A549 (cell line): ENCODE data around the gene MAGEA2B. TPM values are rescaled to one million over a fixed set of nuclear protein-coding genes. Genes with fewer than 3 reads are reported as not detected.
"Not testable (repeated sequence)": the region's sequence is repeated elsewhere in the genome, so short reads cannot be mapped to it uniquely, and the experiment has no call there.

Experiments used
- ATAC-seq, 2 experiments: fragments of 200-7000 bp in 1 of 2; fragments of >200 bp in 1 of 2; cut with Nextera tagmentation in 1 of 2; cut with Tn5 transposase in 1 of 2; 3 replicates each; pipeline versions ENCODE4 v1.8.0 to v1.9.1; 2018 to 2020; ENCODE audit warnings: mild to moderate bottlenecking in 1 of 2, moderate library complexity in 1 of 2
- CTCF ChIA-PET: fragments of 300-600 bp; sonication (Branson Sonifier 250); formaldehyde crosslinking; extraction: SDS; loops from one replicate; lab custom pipeline; 2021; ENCODE audit warnings: antibody characterized with exemption, inconsistent platforms; lab: Yijun Ruan, JAX
- POLR2A ChIA-PET: fragments of 350-600 bp; formaldehyde crosslinking; extraction: SDS; loops from one replicate; lab custom pipeline; 2021; ENCODE audit warnings: antibody characterized with exemption, inconsistent platforms; lab: Yijun Ruan, JAX
- DNase-seq, 2 experiments: peaks; one replicate each; pipeline versions ENCODE4 v3.0.0 to v3.0.0-alpha.2; 2011 to 2016; ENCODE audit warnings: low read depth in 1 of 2, low spot score in 1 of 2
- FAIRE-seq: peaks from 2 replicates; lab custom pipeline; 2011; peaks lifted over from hg19 to GRCh38; lab: Jason Lieb, UNC
- H3K27ac ChIP-seq, 2 experiments: fragments of >200 bp; sonication (Bioruptor Twin); formaldehyde crosslinking; 3 replicates each; pipeline ENCODE4 v1.5.1; 2016 to 2017
- H3K4me1 ChIP-seq: fragments of >200 bp; sonication (Bioruptor Twin); formaldehyde crosslinking; 3 replicates; pipeline ENCODE4 v1.6.1; 2016
- H3K4me2 ChIP-seq: fragments of >200 bp; sonication (Bioruptor Twin); formaldehyde crosslinking; 3 replicates; pipeline ENCODE4 v1.6.1; 2016
- H3K4me3 ChIP-seq: fragments of >200 bp; sonication (Bioruptor Twin); formaldehyde crosslinking; 3 replicates; pipeline ENCODE4 v1.5.1; 2016
- H3K9me3 ChIP-seq: fragments of >200 bp; sonication (Bioruptor Twin); formaldehyde crosslinking; 3 replicates; pipeline ENCODE4 v1.6.1; 2016
- CBX2 ChIP-seq: fragments of 200-600 bp; sonication (generic); IDR thresholded peaks from 2 replicates; pipeline ENCODE4 v1.6.1; 2016; ENCODE audit warnings: low read depth, mild to moderate bottlenecking, borderline replicate concordance
- HES2 ChIP-seq: fragments of >200 bp; sonication (Bioruptor Twin); formaldehyde crosslinking; IDR thresholded peaks from 2 replicates; pipeline ENCODE4 v1.6.1; 2016
- JUN ChIP-seq, 2 experiments: fragments of >200 bp; sonication (Bioruptor Twin); formaldehyde crosslinking; IDR thresholded peaks; 2 replicates in 1 of 2; 3 replicates in 1 of 2; pipeline ENCODE4 v1.6.1; 2016 to 2017
- RARB ChIP-seq: fragments of 250-450 bp; sonication (Bioruptor Pico); IDR thresholded peaks from 2 replicates; pipeline ENCODE4 v1.8.0; 2021; ENCODE audit warnings: mild to moderate bottlenecking, moderate library complexity
- REST ChIP-seq: fragments of 200-600 bp; sonication (generic); IDR thresholded peaks from 2 replicates; pipeline ENCODE4 v1.6.1; 2016; ENCODE audit warnings: antibody characterized with exemption, mild to moderate bottlenecking, moderate library complexity
- whole genome bisulfite sequencing: methylation state at CpG from one replicate; pipeline ENCODE4 v1.1.6; 2017; ENCODE audit errors: missing lambda C conversion rate; 5-methylcytosine and 5-hydroxymethylcytosine counted together
- polyA minus RNA-seq: library from RNA; depleted of rRNA, polyadenylated mRNA; stranded (reverse); fragments of >200 nt; gene quantifications from 2 replicates; pipeline ENCODE4 v1.2.3, GENCODE V29; 2011; rRNA and poly(A)+ RNA removed
- polyA plus RNA-seq, 4 experiments: library from polyadenylated mRNA; depleted of rRNA in 3 of 4; stranded (reverse); fragments of >200 nt; fragmentation: RNase III in 1 of 4; extraction: RNeasy Plus Mini Kit Qiagen cat#74134 plus additional on column Dnase treatment in 1 of 4; gene quantifications; 2 replicates in 3 of 4; 3 replicates in 1 of 4; pipeline ENCODE4 v1.2.3, GENCODE V29; 2011 to 2017

Gene MAGEA2B
- polyA plus RNA-seq (2011; rRNA removed) = 0.08 TPM in 1 of 2 replicates, not detected in the other
- 0.13 TPM in 1 of 2 replicates, not detected in the other for polyA plus RNA-seq (2012; cell fraction: cytosol; rRNA removed)
- 0.34 TPM in 1 of 2 replicates, not detected in the other for polyA plus RNA-seq (2012; cell fraction: nucleus; rRNA removed)
- not detected in 3 replicates for polyA plus RNA-seq (2017; fragmentation: RNase III; extraction: RNeasy Plus Mini Kit Qiagen cat#74134 plus additional on column Dnase treatment)
- 0.58 TPM in 1 of 2 replicates, not detected in the other for polyA minus RNA-seq

GRCh38 chrX:152713815-152714787 is at the start of gene MAGEA2B:
Gene MAGEA2B, plus strand, starts transcription at chrX:152714628. Its CDS starts 2,479 bp downstream, at chrX:152717107.
- ATAC-seq, H3K4me2 ChIP-seq, FAIRE-seq, H3K9me3 ChIP-seq, POLR2A ChIA-PET, H3K4me3 ChIP-seq, CTCF ChIA-PET, H3K4me1 ChIP-seq, H3K27ac ChIP-seq, DNase-seq: not testable (repeated sequence)
- no CpG with 5 or more reads among the region's 35 CpGs for WGBS

GRCh38 chrX:152674135-152674534 is 40.3 kb upstream of the MAGEA2B start:
- 50% methylated on average over 2 of the region's 2 CpGs for WGBS
- Histone ChIP-seq H3K27ac (no peak overlapping the region), H3K9me3 (no peaks in the 10 kb centered on the region)
- TF ChIP-seq REST (no peak), JUN (IDR thresholded peaks at IDR 0.05) (no peak), CBX2 (no peak), HES2 (no peak), RARB (no peak)
- TF ChIP-seq, all 56 proteins: peak for 0
- no peak for DNase-seq
- Histone ChIP-seq H3K4me1 (no peaks in the 10 kb centered on the region), H3K4me3 (no peak overlapping the region), H3K4me2 (no peak overlapping the region)
- no peak for ATAC-seq
- POLR2A ChIA-PET = no interaction called here
- no peak for FAIRE-seq
- CTCF ChIA-PET = no interaction called here

GRCh38 chrX:152674652-152675051 is 39.8 kb upstream of the MAGEA2B start:
- WGBS = 41% methylated on average over 3 of the region's 3 CpGs
- ATAC-seq, CTCF ChIA-PET, H3K4me3 ChIP-seq, DNase-seq, H3K9me3 ChIP-seq, POLR2A ChIA-PET, H3K4me1 ChIP-seq, H3K27ac ChIP-seq, H3K4me2 ChIP-seq: not testable (repeated sequence)
- peak; percentile 72 for FAIRE-seq

- peak; percentile 92 for FAIRE-seq
- H3K9me3 ChIP-seq, CTCF ChIA-PET, POLR2A ChIA-PET, H3K27ac ChIP-seq, H3K4me1 ChIP-seq, DNase-seq, H3K4me3 ChIP-seq, H3K4me2 ChIP-seq: not testable (repeated sequence)
- ATAC-seq = peak; percentile 73 to 91; a peak in 5 of 6 replicates
- WGBS = no CpG with 5 or more reads among the region's 3 CpGs
Measured at GRCh38 chrX:152681012-152681411, 33.4 kb upstream of the MAGEA2B start.

- no CpG with 5 or more reads among the region's 34 CpGs for WGBS
- H3K27ac ChIP-seq, ATAC-seq, H3K4me2 ChIP-seq, H3K4me3 ChIP-seq, H3K9me3 ChIP-seq, FAIRE-seq, POLR2A ChIA-PET, H3K4me1 ChIP-seq, CTCF ChIA-PET, DNase-seq: not testable (repeated sequence)
Measured at GRCh38 chrX:152697952-152698931, 16.2 kb upstream of the MAGEA2B start, which contains the start of gene MAGEA3. Gene MAGEA3, plus strand, starts transcription at chrX:152698794. Its CDS starts 2,039 bp downstream, at chrX:152700833.

GRCh38 chrX:152700390-152700789 is 14.0 kb upstream of the MAGEA2B start:
- H3K4me1 ChIP-seq, H3K4me2 ChIP-seq, CTCF ChIA-PET, POLR2A ChIA-PET, H3K4me3 ChIP-seq, DNase-seq, FAIRE-seq, H3K9me3 ChIP-seq, ATAC-seq, H3K27ac ChIP-seq: not testable (repeated sequence)
- WGBS = 45% methylated on average over 3 of the region's 5 CpGs

- H3K4me3 ChIP-seq, DNase-seq, H3K9me3 ChIP-seq, ATAC-seq, H3K27ac ChIP-seq, H3K4me1 ChIP-seq, POLR2A ChIA-PET, CTCF ChIA-PET, H3K4me2 ChIP-seq, FAIRE-seq: not testable (repeated sequence)
- WGBS = 15% methylated on average over 2 of the region's 7 CpGs
Measured at GRCh38 chrX:152706500-152706899, 7.9 kb upstream of the MAGEA2B start.

GRCh38 chrX:152709173-152709572 is 5.3 kb upstream of the MAGEA2B start, which contains the start of gene CSAG2:
Gene CSAG2, minus strand, starts transcription at chrX:152709273. Its CDS starts 161 bp downstream, at chrX:152709112.
- H3K4me3 ChIP-seq, H3K4me2 ChIP-seq, DNase-seq, H3K27ac ChIP-seq, H3K9me3 ChIP-seq, CTCF ChIA-PET, FAIRE-seq, POLR2A ChIA-PET, ATAC-seq, H3K4me1 ChIP-seq: not testable (repeated sequence)
- WGBS = no CpG with 5 or more reads among the region's 2 CpGs
